GM12878 (cell line): ENCODE data around the gene YES1. TPM values are rescaled to one million over a fixed set of nuclear protein-coding genes. Genes with fewer than 3 reads are reported as not detected.

Experiments
- ATAC-seq: fragments of 200-7000 bp; cut with Tn5 transposase; 3 replicates; pipeline ENCODE4 v1.9.1; 2020; ENCODE audit warnings: mild to moderate bottlenecking, moderate library complexity
- BruUV-seq: library from RNA; stranded (reverse); fragments of 400-500 nt; replicated peaks from 2 replicates; lab custom pipeline; 2021; lab: Mats Ljungman, UMichigan
- CTCF ChIA-PET: fragments of 300-600 bp; sonication (Branson Sonifier 250); formaldehyde crosslinking; extraction: SDS; loops from one replicate; lab custom pipeline; 2021; ENCODE audit warnings: inconsistent platforms; lab: Yijun Ruan, JAX
- POLR2A ChIA-PET: fragments of 350-600 bp; formaldehyde crosslinking; extraction: SDS; loops from one replicate; lab custom pipeline; 2021; ENCODE audit warnings: inconsistent platforms; lab: Charles Lee
- RAD21 ChIA-PET: fragments of 300-600 bp; sonication (Branson Sonifier 250); formaldehyde crosslinking; loops from one replicate; lab custom pipeline; 2023; ENCODE audit warnings: antibody characterized with exemption; ENCODE audit not compliant: unreplicated experiment; lab: Charles Lee
- SMC1A ChIA-PET: fragments of 300-600 bp; sonication (Branson Sonifier 250); formaldehyde crosslinking; loops from one replicate; lab custom pipeline; 2023; ENCODE audit not compliant: unreplicated experiment, uncharacterized antibody; lab: Charles Lee
- DNase-seq: peaks from one replicate; pipeline ENCODE4 v3.0.0-alpha.2; 2011; ENCODE audit warnings: low read depth, low spot score
- FAIRE-seq: peaks from 3 replicates; lab custom pipeline; 2011; peaks lifted over from hg19 to GRCh38; lab: Jason Lieb, UNC
- H2AFZ ChIP-seq: 2 replicates; pipeline ENCODE4 v1.6.0; 2011; ENCODE audit warnings: low read depth, low read length, control low read depth; ENCODE audit not compliant: control insufficient read depth
- H3K27ac ChIP-seq: 2 replicates; pipeline ENCODE4 v1.5.1; 2011; ENCODE audit warnings: control low read depth; ENCODE audit not compliant: control insufficient read depth, insufficient read depth
- H3K27me3 ChIP-seq, 2 experiments: replicated peaks in 1 of 2; 2 replicates each; pipeline versions ENCODE4 v1.6.0 to v1.6.1; 2011; ENCODE audit warnings: low read length in 1 of 2; ENCODE audit not compliant: control insufficient read depth in 2 of 2, insufficient read depth in 2 of 2
- H3K36me3 ChIP-seq, 2 experiments: 2 replicates each; pipeline ENCODE4 v1.5.1; 2011; ENCODE audit warnings: low read length in 1 of 2; ENCODE audit not compliant: control insufficient read depth in 2 of 2, insufficient read depth in 2 of 2
- H3K4me1 ChIP-seq: 2 replicates; pipeline ENCODE4 v1.6.1; 2011; ENCODE audit warnings: mild to moderate bottlenecking, low read length, moderate library complexity, mixed read lengths; ENCODE audit not compliant: control insufficient read depth, insufficient read depth
- H3K4me2 ChIP-seq: 2 replicates; pipeline ENCODE4 v1.6.0; 2011; ENCODE audit warnings: control low read depth; ENCODE audit not compliant: control insufficient read depth, insufficient read depth
- H3K4me3 ChIP-seq: fragments of 200-600 bp; sonication (generic); 2 replicates; pipeline ENCODE4 v1.5.1; 2016
- H3K79me2 ChIP-seq: 2 replicates; pipeline ENCODE4 v1.6.0; 2011; ENCODE audit warnings: low read length; ENCODE audit not compliant: control insufficient read depth, insufficient read depth
- H3K9ac ChIP-seq: 2 replicates; pipeline ENCODE4 v1.8.0; 2011; ENCODE audit warnings: low read length, control low read depth, mixed read lengths; ENCODE audit not compliant: control insufficient read depth, insufficient read depth
- H3K9me3 ChIP-seq: replicated peaks from 3 replicates; pipeline ENCODE4 v1.5.1; 2011; ENCODE audit warnings: mild to moderate bottlenecking, low read length; ENCODE audit not compliant: control insufficient read depth, insufficient read depth
- H4K20me1 ChIP-seq: 2 replicates; pipeline ENCODE4 v1.6.0; 2011; ENCODE audit not compliant: control insufficient read depth, insufficient read depth
- CREM ChIP-seq: IDR thresholded peaks from 2 replicates; pipeline ENCODE4 v1.6.1; 2014; ENCODE audit warnings: antibody characterized with exemption, low read depth
- GATAD2B ChIP-seq: fragments of 450-650 bp; conservative IDR thresholded peaks from 2 replicates; pipeline ENCODE4 v1.6.1; 2017; ENCODE audit warnings: low read depth, mild to moderate bottlenecking, moderate library complexity
- MYB ChIP-seq: fragments of 150-350 bp; IDR thresholded peaks from 2 replicates; pipeline ENCODE4 v1.6.1; 2014; ENCODE audit warnings: mild to moderate bottlenecking, low read depth, low read length, borderline replicate concordance
- REST ChIP-seq: IDR thresholded peaks from 2 replicates; pipeline ENCODE4 v1.6.1; 2012; ENCODE audit warnings: mild to moderate bottlenecking, low read depth, low read length
- SUZ12 ChIP-seq: fragments of 200-600 bp; sonication (generic); IDR thresholded peaks from one replicate; pipeline ENCODE4 v1.6.1; 2018; ENCODE audit warnings: antibody characterized with exemption, mild to moderate bottlenecking; ENCODE audit not compliant: unreplicated experiment
- TBL1XR1 ChIP-seq: IDR thresholded peaks from 2 replicates; pipeline ENCODE4 v1.6.1; 2012; ENCODE audit warnings: low read depth, low read length, improper control_type of control experiment
- ZNF217 ChIP-seq: fragments of 450-650 bp; IDR thresholded peaks from 2 replicates; pipeline ENCODE4 v1.6.1; 2017; ENCODE audit warnings: antibody characterized with exemption, mild to moderate bottlenecking
- ZZZ3 ChIP-seq: IDR thresholded peaks from 2 replicates; pipeline ENCODE4 v1.6.1; 2011; ENCODE audit warnings: low read depth; ENCODE audit not compliant: control insufficient read depth, insufficient read length
- WGBS: methylation state at CpG from one replicate; pipeline ENCODE4 v1.1.6; 2016; ENCODE audit warnings: low lambda C conversion rate; ENCODE audit not compliant: insufficient replicate concordance, insufficient coverage; ENCODE audit errors: missing lambda C conversion rate; 5-methylcytosine and 5-hydroxymethylcytosine counted together
- in situ Hi-C: fragments of 300-500 bp; cut with MboI; formaldehyde crosslinking; loops from 9 replicates; pipeline ENCODE4 v1.14.3; 2018; ENCODE audit warnings: mixed read lengths
- intact Hi-C: fragments of 100-400 bp; cut with micrococcal nuclease; formaldehyde crosslinking; loops from one replicate; pipeline ENCODE4 v1.14.2; 2022; ENCODE audit not compliant: unreplicated experiment
- polyA plus RNA-seq, 11 experiments: library from polyadenylated mRNA; depleted of rRNA in 4 of 11; unstranded in 6 of 11; stranded (reverse) in 5 of 11; fragments of >200 nt; fragmentation: Nextera tagmentation in 4 of 11; fragmentation: Illumina TruSeq in 1 of 11; extraction: Ambion mirVana in 4 of 11; extraction: Trizol in 1 of 11; gene quantifications; 1 replicate in 1 of 11; 2 replicates in 10 of 11; pipeline versions ENCODE4 v1.2.1 to v1.2.3, GENCODE V29; 2011 to 2016; ENCODE audit warnings: inconsistent platforms in 2 of 11, missing spikeins in 2 of 11, low read depth in 1 of 11
- total RNA-seq, 4 experiments: library from RNA; depleted of rRNA in 3 of 4; stranded (reverse); fragments of >200 nt in 3 of 4; fragmentation: Illumina TruSeq in 1 of 4; extraction: Trizol in 1 of 4; gene quantifications; 2 replicates each; pipeline versions ENCODE4 v1.2.1 to v1.2.3, GENCODE V29; 2013 to 2021

The YES1 gene
- total and polyA plus RNA-seq, 10 of the 15 experiments (the other 5 are each of a cell fraction or from before 2014, with no cell fraction given): 2.3 to 7.9 (median 5.8) TPM

GRCh38 chr18:789397-789796, 22.6 kb downstream of the YES1 start (continued):
- TF ChIP-seq REST (no peak), SUZ12 (no peak), ZZZ3 (no peak)

- POLR2A ChIA-PET: interaction anchor here (1.0 to 1.8 kb wide), 2 partner anchors 20 to 22 kb away, joined by 3 to 4 read pairs; no protein-coding TSS in a partner anchor
- no peak overlapping the region for H3K4me2 ChIP-seq
- in situ Hi-C loops: no loop called here
Observed at GRCh38 chr18:785242-785641, 26.8 kb downstream of the YES1 start.

More at GRCh38 chr18:785242-785641, 26.8 kb downstream of the YES1 start:
- Histone ChIP-seq H3K9me3 (no peaks in the 10 kb centered on the region), H2AFZ (no peak overlapping the region), H3K27ac (no peak overlapping the region), H3K4me1 (peaks cover 4% of the 10 kb centered on the region), H3K36me3 (no peaks in the 10 kb centered on the region), H4K20me1 (no peaks in the 10 kb centered on the region), H3K9ac (no peak overlapping the region), H3K27me3 (no peaks in the 10 kb centered on the region), H3K4me3 (no peak overlapping the region), H3K79me2 (peaks cover 24% of the 10 kb centered on the region)
- SMC1A ChIA-PET: interaction anchor here (0.8 to 6.4 kb wide), 5 partner anchors 8 to 45 kb away, joined by 4 to 74 read pairs (median 5); no protein-coding TSS in a partner anchor
- FAIRE-seq (peak; percentile 71), DNase-seq (no peak), ATAC-seq (peak; percentile 69)
- TF ChIP-seq CREM (no peak), GATAD2B (no peak), TBL1XR1 (no peak), MYB (no peak), ZNF217 (no peak)
- CTCF ChIA-PET: no interaction called here
- BruUV-seq: no TSS peak
- RAD21 ChIA-PET: interaction anchor here (0.9 kb wide), 1 partner anchor 12 kb away, joined by 3 read pairs; no protein-coding TSS in a partner anchor
- WGBS: 0% methylated on average over 1 of the region's 1 CpG
- intact Hi-C loops: no loop called here
